ENCODE measurements around the gene COL4A6.
"Not testable (repeated sequence)": the region's sequence is repeated elsewhere in the genome, so short reads cannot be mapped to it uniquely, and the experiment has no call there.

Gene COL4A6

DNA sequence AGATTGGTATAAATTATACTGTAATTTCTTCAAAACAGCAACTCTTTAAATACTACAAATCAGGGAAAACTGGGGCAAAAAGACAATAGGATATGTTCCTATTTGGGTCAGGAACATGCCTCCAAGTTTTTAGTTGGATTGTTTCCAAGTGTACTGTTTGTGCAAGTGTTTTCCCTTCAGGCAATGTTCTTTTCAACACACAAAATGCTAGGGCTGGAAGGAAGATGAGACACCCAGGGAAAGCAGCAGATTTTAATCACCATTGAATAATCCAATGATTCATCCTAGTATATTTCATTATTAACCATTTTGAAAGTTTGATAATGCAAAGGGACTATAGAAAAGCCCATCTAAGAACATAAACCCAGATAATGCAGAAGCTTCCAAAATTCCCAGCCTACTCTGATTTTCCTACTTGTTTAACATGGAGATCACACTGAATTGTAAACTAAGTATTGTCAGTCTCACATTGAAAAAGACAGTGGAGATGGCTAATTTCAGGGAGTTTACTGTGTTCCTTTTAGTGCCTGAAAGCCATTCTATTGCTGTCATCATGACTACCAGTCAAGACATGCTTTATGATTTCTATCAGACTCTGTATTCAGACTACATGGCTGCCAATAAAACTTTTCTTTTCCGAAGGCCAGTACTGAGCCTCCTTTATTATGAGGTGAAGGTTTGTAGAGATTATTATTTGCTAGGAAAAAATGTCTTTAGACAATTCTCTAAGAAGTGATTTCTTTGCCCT lies 38.6 kb downstream of the COL4A6 start:
- DNase-seq, result no peak

DNA sequence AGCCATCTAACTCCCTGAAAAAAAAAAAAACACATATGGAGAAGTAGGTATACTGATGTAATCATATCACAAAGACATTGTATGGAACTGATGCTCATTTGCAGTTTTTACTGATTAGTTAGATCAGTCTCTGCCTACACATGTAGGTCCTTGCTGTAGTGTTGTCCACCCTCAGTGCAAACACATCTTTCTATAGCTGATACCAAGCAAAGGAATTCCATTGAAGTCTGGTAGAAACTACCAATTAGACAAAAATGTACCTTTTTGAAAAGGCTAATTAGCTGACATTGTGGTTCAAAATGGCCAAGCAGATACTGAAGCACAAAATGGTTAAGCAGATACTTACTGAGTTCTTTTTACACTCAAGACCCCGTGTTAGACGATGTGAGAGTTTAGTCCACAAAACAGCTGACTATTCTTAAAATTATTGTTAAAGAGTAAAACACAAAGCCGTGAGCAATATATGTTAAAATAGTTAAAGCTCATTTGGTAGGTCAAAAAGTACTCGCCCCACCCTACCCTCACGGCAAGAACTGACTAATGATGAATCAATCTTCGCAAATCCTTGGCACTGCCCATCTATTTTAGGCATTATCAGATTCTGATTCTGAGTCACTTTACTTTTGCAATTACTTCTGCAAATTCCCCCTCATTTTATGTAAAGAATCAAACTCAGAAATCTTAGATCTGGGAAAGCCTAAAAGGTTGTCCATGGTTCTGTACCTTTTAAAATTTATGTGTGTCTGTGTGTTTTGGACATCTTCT lies 40.4 kb downstream of the COL4A6 start:
- DNase-seq, result no peak

DNA sequence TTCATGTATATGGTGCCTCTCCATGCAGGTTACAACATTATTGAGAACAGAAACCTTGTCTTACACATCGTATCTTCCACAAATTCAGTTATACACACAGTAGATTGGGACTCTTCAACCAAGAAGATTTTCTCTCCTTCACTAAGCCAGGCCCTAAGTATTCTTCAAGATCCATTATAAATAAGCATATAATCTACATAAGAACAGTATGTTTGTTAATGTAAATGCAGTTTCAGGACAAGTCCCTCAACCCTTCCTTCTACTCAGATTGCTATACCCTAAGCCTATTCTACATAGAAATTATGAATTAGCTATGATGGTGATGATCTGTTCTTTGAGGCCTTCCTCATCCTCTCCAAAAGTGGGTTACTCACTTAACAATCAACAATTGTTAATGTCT lies 41.2 kb downstream of the COL4A6 start:
- DNase-seq, result no peak

DNA sequence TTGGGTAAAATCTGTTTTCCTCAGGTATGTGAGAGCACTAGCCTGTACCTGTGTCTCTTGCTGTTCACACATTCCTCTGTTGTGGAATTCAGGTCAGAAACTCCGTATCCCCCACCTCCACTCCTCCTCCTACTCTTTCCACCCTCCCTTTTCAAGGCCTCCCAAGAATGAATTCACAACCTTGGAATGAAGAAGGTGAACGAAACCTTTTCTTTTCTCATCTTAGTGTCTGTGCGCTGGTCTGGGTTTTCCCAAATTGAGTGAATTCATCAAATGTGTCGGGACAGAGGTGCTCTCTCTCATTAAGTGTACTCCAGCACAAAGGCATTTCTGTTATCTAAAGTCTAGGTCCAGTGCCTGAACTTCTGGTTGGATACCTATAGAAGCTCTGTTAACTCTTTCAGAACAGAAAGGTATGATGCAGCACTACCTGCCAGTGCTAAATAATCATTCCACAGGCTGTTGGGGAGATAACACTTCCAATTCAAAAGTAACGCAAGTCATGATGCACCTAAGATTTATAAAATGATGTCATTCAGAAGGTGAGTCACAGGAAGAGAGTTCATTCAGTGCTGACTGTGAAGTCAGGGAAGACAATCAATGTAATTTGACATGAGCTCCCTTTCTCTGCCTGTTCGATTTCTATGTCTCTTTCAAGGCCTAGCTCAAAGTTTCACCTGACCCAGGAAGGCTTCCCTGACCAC lies 41.9 kb downstream of the COL4A6 start:
- DNase-seq, result no peak

DNA sequence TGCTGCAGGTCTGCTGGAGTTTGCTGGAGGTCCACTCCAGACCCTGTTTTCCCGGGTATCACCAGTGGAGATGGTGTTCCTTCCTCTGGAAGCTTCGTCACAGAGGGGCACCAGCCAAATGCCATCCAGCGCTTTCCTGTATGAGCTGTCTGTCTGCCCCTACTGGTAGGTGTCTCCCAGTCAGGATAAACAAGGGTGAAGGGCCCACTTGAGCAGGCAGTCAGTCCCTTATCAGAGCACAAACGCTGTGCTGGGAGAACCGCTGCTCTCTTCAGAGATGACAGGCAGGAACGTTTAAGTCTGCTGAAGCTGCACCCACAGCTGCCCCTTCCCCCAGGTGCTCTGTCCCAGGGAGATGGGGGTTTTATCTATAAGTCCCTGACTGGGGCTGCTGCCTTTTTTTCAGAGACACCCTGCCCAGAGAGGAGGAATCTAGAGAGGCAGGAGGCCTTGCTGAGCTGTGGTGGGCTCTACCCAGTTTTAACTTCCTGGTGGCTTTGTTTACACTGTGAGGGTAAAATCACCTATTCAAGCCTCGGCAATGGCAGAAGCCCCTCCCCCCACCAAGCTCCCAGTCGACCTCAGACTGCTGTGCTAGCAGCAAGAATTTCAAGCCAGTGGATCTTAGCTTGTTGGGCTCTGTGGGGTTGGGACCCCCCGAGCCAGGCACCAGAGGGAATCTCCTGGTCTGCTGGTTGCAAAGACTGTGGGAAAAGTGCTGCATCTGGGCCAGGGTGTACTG lies 47.1 kb downstream of the COL4A6 start:
- DNase-seq, result not testable (repeated sequence)

DNA sequence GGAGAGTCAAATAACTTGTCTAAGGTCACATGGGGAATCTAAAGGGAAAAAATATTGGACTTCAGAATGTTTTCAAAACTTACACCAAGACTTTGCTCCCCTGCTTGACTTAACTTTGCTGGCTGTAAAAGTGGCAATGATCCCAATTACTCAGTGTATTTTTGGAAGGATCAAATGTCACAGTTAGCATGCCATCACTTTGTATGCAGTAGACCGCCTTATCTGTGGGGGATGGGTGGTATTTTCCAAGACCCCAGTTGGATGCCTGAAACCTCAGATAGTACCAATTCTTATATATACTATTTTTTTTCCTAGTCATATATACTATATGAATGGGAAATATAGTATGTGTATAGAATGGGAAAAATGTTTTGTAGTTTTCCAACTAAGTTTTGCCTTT lies 53.4 kb downstream of the COL4A6 start:
- no peak for DNase-seq

DNA sequence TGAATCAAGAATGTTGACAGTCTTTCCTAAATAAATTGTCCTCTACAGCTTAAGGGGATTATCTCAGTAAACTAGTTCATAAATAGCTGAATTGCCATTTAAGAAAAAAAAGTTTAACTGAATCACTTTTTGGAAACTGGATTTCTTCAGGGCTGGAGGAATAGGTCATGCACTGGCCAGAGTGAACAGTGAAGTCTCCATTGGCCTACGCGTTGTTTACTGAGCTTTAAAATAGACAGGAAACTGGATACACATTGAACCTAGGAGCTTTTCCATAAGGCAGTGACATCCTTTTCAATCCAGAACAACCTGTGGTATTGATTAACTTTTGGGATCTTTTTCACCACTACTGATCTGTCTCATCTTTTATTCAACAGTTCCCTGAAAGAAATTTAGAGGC lies 58.0 kb downstream of the COL4A6 start:
- no peak for DNase-seq

DNA sequence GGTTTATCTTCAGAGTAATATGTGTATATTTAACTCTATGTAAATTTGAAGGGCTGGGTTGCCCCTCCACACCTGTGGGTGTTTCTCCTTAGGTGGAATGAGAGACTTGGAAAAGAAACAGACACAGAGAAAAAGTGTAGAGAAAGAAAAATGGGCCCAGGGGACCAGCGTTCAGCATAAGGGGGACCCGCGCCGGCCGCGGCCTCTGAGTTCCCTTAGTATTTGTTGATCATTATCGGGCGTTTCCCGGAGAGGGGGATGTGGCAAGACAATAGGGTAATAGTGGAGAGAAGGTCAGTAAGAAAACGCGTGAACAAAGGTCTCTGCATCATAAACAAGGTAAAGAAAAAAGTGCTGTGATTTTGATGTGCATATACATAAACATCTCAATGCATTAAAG lies 61.4 kb downstream of the COL4A6 start:
- DNase-seq, result not testable (repeated sequence)

DNA sequence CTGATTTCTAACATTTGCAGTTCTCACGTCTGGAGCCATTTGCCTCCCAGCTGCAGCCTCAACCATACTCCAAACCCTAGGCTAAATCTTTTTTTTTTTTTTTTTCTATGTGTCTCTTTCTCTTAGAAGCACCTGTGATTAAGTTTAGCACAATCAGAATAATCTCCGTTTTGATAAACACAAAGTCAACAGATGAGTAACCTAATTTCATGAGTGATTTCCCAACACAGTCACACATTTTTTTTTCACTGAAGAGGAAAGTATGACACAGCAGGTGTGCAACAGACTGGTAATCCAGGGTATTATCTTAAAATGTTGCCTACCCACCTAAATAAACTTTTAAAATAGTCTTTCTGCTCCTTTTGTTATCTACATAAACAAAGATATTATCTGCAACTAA lies 62.6 kb downstream of the COL4A6 start:
- DNase-seq, result not testable (repeated sequence)

DNA sequence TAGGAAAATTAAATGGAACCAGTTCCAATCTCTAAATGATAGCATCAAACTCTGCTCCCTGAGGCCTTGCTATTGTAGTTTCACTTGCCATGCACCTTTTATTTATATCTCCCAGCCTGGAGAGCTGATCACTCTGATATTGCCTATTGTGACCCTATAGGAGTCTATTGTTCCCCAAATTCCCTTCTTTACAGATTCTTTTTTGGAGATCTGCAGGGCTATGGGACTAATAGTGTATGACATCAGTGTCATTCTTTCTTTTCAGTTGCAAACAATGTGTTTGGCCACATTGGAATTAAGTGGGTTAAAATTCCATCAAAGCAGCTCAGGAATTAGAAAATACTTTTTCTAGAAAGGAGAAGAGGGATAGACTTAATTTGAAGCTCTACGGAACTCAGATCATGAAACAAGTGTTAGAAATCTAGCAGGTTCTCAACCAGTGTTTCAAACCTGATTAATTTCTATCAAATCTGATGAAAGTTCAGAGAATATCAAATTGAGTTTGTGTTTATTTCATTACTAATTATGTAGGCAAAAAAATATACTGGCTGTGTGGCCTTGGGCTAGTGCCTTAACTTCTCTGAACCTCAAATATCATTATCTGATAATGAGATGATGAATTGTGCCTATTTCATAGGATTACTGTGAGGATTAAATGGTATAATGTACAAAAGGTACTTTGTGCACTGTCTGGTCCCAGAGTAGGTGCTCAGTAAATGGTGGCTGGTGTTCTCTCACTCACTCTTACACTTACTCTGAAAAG lies 71.4 kb downstream of the COL4A6 start:
- DNase-seq, result no peak

DNA sequence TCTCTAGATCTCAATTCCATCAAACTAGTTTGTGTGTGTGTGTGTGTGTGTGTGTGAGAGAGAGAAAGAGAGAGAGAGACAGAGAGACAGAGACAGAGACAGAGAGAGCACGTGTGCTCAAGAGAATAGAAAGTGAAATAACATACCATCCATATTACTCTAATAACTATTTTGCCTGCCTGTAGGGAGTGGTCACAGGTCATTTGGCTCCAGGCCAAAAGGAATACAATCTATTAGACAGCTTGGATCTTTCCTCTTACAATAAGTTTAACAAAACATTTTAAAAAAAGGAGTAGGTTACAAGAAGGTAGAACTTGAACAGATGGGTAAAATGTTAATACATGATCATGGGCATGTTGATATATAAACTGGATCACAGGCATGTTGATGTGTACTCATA lies 76.2 kb downstream of the COL4A6 start:
- DNase-seq, result no peak

DNA sequence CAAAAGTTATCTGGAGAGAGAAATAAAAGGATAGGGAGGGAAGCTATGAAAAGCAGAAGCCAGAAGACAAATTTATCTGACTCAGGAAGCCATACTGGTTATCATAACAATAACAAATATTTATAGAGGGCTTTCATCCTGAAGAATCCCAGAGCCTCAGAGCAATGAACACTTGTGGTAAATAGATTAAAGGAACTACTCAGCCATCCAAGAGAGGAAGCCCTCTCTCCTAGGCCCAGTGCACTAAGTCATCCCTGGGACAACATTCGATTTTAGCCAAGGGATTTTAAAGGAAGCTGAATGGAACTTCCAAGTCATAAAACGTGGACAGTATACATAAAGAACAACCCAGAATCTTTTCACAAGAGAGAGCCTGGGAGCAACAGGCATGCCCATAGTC lies 76.9 kb downstream of the COL4A6 start:
- no peak for DNase-seq

DNA sequence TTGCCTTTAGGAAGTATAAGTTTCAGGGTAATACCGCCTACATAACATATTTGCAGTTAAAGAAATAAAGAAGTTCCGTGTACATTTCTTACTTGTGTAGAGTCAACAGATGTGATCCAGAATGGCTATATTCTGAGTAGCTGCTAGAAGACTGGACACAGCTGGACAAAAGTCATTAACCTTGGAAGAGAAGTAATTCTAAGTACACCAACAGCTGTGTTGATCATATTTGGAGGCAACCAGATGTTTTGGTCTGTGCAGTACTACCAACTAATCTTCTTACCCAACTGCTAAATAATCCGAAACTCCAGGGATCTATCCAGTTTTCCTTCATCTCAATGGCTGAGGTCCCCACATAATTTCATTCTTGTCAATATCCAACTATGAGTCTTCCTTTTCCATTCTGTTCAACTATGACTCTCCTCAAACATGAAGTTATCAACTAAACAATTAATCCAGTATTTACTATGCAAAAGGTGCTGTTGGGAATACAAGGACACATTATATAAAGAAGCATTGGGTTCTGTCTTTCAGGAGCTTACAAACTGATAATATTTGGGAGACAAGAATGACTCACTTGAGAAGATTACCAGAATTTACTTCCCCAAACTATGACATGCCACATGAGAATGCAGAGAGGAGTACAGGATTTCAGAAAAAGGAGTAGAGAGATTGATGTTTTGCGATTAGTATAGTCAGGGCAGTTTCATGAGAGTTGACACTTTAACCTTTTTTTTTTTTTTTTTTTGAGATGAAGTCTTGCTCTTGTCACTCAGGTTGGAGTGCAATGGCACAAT lies 78.2 kb downstream of the COL4A6 start:
- DNase-seq, result no peak

DNA sequence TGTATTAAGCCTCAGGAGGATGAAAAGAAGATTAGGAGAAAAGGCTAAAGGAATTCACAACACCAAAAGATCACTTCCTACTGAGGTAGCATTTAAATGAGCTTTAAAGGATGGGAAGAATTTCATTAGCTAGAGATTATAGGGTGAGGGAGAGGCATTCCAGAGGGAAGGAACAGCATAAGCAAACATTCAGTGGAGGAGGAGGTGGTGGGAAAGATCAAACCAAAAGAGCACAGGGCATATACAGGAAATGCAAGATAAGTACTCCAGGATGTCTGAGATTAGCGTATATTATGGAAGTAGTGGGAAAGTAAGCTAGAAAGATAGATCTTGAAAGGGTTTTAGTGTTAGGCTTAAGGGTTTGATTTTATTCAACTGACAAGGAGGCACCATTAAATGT lies 84.8 kb downstream of the COL4A6 start:
- no peak for DNase-seq

DNA sequence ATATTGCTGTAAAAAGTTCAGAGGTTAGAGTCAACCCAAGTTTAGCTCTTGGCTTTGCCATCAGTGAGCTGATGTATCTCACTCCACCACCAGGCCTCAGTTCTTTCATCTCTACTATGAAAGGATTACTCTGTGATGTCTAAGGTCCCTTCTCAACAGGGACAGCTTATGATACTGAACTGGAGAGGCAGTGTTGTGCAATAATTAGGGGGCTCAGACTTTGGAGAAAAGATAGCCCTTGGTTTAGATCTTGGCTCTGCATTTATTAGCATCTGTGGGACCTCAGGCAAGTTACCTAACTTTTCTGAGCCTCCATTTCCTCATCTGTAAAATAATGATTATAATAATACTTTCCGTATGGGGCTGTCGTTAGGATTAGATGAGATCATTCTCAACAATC lies 89.0 kb downstream of the COL4A6 start:
- no peak for DNase-seq

DNA sequence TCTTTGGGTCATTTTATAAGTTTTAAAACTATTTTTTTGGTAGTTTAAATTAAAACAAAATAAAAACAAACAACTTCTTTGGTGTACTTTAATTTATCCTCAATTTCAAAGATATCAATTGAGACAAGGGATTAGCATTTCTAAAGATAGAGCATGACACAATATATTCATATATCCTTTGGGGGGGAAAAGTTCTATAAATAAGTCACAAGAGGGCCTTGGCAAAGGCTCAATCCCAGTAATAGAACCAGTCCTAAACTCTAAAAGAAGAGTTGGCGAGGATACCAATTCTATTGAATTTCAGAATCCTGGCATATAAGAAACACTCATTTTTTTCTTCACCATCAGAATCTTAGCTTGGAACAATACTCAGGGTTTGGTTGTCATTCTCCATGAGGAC lies 89.7 kb downstream of the COL4A6 start:
- DNase-seq, result no peak

DNA sequence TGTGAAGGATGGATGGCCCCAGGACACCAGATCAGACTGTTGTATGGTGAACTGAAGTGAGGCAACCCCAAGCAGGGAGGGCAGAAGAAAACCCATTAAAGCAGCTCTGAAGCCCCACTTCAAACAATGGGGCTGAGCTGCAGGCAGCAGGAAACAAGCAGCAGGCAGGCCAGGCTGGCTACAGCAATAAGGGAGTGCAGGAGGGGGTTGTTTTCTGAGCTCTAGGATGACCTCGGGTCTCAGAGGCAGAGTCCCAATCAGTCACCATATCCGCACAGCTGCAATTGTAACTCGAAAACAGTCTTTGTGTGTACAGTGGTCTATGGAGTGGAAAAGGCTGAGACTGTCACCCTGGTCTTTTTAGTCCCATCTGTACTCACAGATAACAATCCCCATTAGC lies 90.4 kb downstream of the COL4A6 start:
- no peak for DNase-seq

DNA sequence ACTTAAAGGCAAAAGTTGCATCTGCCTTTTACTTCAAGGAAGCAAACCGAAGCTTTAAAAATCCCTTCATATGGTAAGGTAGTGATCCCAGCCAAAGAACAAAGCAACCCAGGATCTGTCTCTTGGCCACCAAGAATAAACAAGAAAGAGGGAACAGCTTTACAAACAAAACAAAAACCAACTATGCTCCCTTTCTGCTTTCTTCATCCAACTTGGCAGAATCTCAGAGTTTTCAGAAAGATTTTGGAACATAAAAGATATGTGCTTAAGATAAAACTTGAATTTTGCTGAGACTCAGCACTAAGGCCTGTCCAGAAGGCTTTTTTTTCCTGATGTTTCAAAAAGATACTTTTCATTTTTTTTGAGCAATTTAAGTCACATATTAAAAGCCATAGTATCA lies 94.0 kb downstream of the COL4A6 start:
- no peak for DNase-seq

DNA sequence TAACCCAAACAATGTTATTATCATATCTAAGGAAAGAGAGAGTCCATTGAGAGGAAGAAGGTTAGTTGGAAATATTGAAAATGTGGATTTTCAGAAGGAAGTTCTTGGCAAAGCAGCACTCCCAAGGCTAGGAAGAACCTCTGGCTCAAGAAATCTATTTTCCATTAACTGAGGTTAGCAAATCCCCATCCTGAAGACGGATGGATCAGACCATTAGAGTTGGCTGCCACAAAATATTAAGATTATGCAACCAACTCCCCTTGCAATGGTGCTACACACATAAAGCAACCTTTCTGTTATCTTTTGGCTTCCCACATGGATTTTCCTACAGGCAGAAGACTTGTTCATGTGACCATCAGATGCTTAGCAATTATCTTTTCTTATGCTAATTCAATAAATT lies 96.3 kb downstream of the COL4A6 start:
- DNase-seq, result no peak

DNA sequence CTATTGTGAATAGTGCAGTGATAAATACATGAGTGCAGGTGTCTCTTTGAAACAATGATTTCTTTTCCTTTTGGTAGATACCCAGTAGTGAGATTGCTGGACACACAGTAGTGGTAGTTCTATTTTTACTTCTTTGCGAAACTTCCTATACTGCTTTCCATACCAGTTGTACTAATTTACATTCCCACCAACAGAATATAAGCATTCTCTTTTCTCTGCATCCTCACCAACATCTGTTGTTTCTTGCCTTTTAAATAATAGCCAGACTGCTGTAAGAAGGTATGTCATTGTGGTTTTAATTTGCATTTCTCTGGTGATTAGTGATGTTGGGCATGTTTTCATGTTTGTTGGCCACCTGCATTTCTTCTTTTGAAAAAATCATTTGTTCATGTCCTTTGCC lies 105.9 kb downstream of the COL4A6 start:
- no peak for DNase-seq

DNA sequence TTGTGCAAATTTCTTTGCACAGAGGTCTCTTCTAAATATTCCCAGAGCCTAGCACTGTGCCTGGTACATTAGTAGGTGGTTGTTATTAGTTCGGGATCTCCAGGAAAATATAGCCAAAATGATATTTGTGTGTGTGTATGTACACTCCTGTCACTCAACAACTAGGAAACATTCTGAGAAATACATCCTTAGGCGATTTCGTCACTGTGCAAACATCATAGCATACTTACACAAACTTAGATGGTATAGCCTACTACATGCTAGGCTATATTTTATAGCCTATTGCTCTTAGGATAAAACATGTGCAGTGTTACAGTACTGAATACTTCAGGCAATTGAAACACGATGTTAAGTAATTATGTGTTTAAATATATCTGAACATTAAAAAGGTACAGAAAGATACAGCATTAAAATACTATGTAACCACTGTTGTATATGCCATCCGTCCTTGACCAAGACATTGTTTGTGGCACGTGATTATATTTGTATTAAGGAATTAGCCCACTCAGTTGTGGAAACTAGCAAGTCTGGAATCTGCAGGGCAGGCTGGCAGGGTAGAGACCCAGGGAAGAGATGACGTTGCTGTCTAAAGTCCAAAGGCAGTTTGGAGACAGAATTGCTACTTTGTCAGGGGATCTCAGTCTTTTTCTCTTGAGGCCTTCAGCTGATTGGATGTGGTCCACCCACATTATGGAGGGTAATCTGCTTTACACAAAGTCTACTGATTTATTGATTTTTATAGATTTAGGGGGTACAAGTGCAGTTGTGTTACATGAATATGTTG lies 106.9 kb downstream of the COL4A6 start:
- DNase-seq, result no peak

All from activated CD4-positive, alpha-beta T cell treated with anti-CD3 and anti-CD28 coated beads for 48 hours (primary cell).